Measurements from ENCODE around the gene SOD2. TPM values are rescaled to one million over a fixed set of nuclear protein-coding genes. Genes with fewer than 3 reads are reported as not detected.

SOD2 gene
- total and polyA plus RNA-seq, 9 of the 15 experiments (the other 6 are each of a cell fraction or from before 2014, with no cell fraction given) = 39.8 to 140 (median 95.8) TPM

DNA sequence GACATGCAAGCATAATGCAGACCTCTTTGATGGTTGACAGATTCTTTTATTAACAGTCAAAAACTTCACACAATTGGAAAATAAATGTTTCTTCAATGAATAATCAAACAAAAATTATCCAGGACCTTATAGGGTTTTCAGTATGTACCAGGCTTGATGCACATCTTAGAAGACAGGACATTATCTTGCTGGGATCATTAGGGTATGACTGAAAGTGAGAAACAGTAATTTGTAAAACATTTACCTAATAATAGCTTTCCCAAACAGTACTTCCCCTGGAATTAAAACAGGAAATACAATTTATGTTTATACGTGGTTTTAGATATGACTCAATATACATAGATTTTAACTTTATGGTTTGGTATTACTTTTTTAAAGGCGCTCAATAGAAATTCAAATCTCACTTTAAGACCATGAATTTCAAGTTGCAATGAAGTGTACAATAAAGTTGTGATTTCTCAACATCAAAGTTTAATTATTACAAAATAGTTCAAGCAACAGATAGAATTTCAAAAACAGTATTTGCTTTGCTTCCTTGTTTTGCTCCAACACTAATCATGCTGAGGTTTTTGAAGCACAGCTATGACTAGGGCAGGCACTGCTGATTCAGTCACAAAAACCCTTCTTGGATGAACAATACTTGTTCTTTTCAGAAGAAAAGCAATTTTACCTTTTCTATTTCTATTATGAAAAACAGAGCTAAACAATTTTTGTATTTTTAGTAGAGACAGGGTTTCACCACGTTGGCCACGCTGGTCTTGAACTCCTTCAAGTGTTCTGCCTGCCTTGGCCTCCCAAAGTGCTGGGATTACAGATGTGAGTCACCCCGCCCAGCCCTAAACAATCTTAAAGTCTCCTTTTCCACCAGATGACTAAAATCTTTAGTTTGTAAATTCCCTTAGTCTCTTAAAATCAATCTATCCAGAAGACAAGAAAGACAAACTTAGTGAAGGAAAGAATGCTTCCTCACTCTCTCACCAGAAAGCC, 13.7 kb downstream of the SOD2 start (continued):
- TF ChIP-seq HNRNPLL (IDR thresholded peaks at IDR 0.05; ENCODE audit: low read depth, low read length, poor library complexity, severe bottlenecking) (no peak), PHF8 (IDR thresholded peaks at IDR 0.05; ENCODE audit: borderline replicate concordance, low read length) (no peak), ZC3H4 (CRISPR knock-in tag; IDR thresholded peaks at IDR 0.05; ENCODE audit: borderline replicate concordance) (no peak), PTRF (tag; IDR thresholded peaks at IDR 0.05) (no peak), TARDBP (IDR thresholded peaks at IDR 0.05) (no peak), ZC3H8 (IDR thresholded peaks at IDR 0.05) (no peak)
- TF ChIP-seq, protein P1, sequence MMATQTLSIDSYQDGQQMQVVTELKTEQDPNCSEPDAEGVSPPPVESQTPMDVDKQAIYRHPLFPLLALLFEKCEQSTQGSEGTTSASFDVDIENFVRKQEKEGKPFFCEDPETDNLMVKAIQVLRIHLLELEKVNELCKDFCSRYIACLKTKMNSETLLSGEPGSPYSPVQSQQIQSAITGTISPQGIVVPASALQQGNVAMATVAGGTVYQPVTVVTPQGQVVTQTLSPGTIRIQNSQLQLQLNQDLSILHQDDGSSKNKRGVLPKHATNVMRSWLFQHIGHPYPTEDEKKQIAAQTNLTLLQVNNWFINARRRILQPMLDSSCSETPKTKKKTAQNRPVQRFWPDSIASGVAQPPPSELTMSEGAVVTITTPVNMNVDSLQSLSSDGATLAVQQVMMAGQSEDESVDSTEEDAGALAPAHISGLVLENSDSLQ (IDR thresholded peaks at IDR 0.05) = no peak

DNA sequence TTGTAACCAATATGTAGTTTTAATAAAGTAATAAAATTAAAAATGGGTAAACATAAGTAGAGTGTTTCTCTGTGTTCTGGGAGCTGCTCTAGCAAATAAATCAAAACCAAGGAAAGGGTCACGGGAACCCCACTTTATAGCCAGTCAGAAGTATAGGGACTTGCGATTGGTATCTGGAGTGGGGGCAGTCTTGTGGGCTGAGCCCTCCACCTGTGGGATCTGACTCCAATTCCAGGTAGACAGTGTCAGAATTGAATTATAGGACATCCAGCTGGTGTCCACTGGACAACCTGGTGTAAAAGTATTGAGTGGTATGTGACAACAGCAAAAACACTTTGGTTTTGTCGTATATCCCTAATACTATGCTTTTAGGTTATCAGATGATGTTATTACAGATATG, 14.5 kb downstream of the SOD2 start:
- CTCF ChIA-PET (ENCODE audit: low intra/inter-chr PET ratio) = no interaction called here
- intact Hi-C loops (cut with micrococcal nuclease) (no loop called here), in situ Hi-C loops (cut with MboI) (no loop called here)
- no peak overlapping the region for H2AFZ ChIP-seq (ENCODE audit: low read depth, low read length)
- H3K79me2 ChIP-seq (ENCODE audit: control insufficient read depth, insufficient read depth, low read length) = peaks cover 5% of the 10 kb centered on the region; the same call in 1 of the 3 replicates
- BruUV-seq (replicated peaks) = no TSS peak
- no peaks in the 10 kb centered on the region for H3K4me1 ChIP-seq (replicated peaks in 1 of 2; ENCODE audit: control insufficient read depth in 2 of 2, insufficient read depth in 2 of 2, low read length in 2 of 2)
- 93% methylated on average over 3 of the region's 3 CpGs for WGBS (ENCODE audit: insufficient coverage, low coverage, missing lambda C conversion rate)
- FAIRE-seq (no peak), DNase-seq (ENCODE audit: extremely low read depth in 1 of 4, low spot score in 3 of 4) (no peak), ATAC-seq (no peak)
- no peak overlapping the region for H3K4me3 ChIP-seq
- H3K27me3 ChIP-seq (ENCODE audit: control insufficient read depth in 2 of 2, insufficient read depth in 2 of 2, low read length in 2 of 2) = no peaks in the 10 kb centered on the region
- H3K9me1 ChIP-seq (ENCODE audit: control insufficient read depth, insufficient read depth, low read length) = no peaks in the 10 kb centered on the region
- POLR2A ChIA-PET = no interaction called here
- peaks cover 56% of the 10 kb centered on the region for H3K36me3 ChIP-seq (ENCODE audit: control insufficient read depth, insufficient read depth, low read length)
- no peak overlapping the region for H3K9ac ChIP-seq (ENCODE audit: insufficient read depth in 1 of 2, low read depth in 2 of 2, low read length in 2 of 2)
- H3K9me3 ChIP-seq (replicated peaks; ENCODE audit: control insufficient read depth, insufficient read depth, low read depth, low read length) = no peaks in the 10 kb centered on the region
- H4K20me1 ChIP-seq (replicated peaks; ENCODE audit: control insufficient read depth, insufficient read depth, low read length) = no peaks in the 10 kb centered on the region
- no peak overlapping the region for H3K27ac ChIP-seq (ENCODE audit: extremely low read depth, low read depth, low read length)
- no peak overlapping the region for H3K4me2 ChIP-seq (ENCODE audit: insufficient read depth, low read length)
- TF ChIP-seq, protein P2, sequence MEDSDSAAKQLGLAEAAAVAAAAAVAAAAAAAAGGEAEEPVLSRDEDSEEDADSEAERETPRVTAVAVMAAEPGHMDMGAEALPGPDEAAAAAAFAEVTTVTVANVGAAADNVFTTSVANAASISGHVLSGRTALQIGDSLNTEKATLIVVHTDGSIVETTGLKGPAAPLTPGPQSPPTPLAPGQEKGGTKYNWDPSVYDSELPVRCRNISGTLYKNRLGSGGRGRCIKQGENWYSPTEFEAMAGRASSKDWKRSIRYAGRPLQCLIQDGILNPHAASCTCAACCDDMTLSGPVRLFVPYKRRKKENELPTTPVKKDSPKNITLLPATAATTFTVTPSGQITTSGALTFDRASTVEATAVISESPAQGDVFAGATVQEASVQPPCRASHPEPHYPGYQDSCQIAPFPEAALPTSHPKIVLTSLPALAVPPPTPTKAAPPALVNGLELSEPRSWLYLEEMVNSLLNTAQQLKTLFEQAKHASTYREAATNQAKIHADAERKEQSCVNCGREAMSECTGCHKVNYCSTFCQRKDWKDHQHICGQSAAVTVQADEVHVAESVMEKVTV (CRISPR knock-in tag; IDR thresholded peaks at IDR 0.05) = no peak
- TF ChIP-seq, protein P3, sequence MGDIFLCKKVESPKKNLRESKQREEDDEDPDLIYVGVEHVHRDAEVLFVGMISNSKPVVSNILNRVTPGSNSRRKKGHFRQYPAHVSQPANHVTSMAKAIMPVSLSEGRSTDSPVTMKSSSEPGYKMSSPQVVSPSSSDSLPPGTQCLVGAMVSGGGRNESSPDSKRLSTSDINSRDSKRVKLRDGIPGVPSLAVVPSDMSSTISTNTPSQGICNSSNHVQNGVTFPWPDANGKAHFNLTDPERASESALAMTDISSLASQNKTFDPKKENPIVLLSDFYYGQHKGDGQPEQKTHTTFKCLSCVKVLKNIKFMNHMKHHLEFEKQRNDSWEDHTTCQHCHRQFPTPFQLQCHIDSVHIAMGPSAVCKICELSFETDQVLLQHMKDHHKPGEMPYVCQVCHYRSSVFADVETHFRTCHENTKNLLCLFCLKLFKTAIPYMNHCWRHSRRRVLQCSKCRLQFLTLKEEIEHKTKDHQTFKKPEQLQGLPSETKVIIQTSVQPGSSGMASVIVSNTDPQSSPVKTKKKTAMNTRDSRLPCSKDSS (IDR thresholded peaks at IDR 0.05; ENCODE audit: low read depth, partially characterized antibody) = no peak
- no peak for TF ChIP-seq HNRNPK (IDR thresholded peaks at IDR 0.05; ENCODE audit: low read depth, low read length, poor library complexity, severe bottlenecking)
- TF ChIP-seq, protein P4, sequence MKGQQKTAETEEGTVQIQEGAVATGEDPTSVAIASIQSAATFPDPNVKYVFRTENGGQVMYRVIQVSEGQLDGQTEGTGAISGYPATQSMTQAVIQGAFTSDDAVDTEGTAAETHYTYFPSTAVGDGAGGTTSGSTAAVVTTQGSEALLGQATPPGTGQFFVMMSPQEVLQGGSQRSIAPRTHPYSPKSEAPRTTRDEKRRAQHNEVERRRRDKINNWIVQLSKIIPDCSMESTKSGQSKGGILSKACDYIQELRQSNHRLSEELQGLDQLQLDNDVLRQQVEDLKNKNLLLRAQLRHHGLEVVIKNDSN (CRISPR knock-in tag; IDR thresholded peaks at IDR 0.05) = no peak
- no peak for TF ChIP-seq ETS2 (tag; IDR thresholded peaks at IDR 0.05; ENCODE audit: borderline replicate concordance, poor library complexity, severe bottlenecking)
- TF ChIP-seq POU5F1 (IDR thresholded peaks at IDR 0.05; ENCODE audit: borderline replicate concordance, low read depth, low read length, partially characterized antibody) = no peak
- no peak for TF ChIP-seq ZNF175 (CRISPR knock-in tag; IDR thresholded peaks at IDR 0.05; ENCODE audit: low read depth)
- no peak for TF ChIP-seq ZNF79 (CRISPR knock-in tag; IDR thresholded peaks at IDR 0.05; ENCODE audit: low read depth)
